Stimulated activated CD8-positive, alpha-beta memory T cell treated with anti-CD3 and anti-CD28 coated beads, Interleukin-15, amount 100 ng/mL, for 48 hours (primary cell): ENCODE results near the gene OTUD7B.

ENCODE experiments used
- DNase-seq, 2 donors: peaks; one replicate each; pipeline ENCODE4 v3.0.0-alpha.2; 2020; ENCODE audit warnings: low read depth in 2 of 2

OTUD7B gene

DNA sequence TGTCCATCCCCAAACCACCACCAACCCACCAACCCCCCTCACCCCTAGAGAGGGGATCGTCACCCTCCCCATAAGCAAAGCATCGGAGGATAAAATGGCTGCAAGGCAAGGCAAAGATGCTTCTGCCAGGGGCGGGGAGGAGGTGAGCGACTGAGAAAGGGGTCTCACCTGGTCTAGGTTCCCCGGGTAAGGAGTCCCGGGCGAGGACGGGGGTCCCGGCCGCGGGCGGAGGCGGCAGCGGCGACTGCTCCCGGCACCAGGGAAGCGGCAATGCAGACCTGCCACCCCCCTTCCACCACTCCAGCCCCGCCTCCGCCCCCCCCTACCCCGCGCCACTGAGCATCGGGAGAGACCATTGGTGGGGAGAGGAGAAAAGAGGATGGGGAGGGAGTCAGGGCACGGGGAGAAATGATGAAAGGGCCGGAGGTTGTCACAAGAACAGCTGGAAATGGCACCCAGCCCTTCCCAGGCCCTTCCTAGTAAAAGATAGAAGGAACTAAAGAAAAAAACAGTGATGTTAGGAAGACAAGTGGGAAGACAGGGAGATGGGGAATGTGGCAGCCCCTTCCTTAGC is 92.9 kb downstream of the OTUD7B start, which contains the start of gene SV2A:
SV2A (minus strand) TSS at position 274 of the 574 bp plus-strand sequence. CDS start 4,004 bp downstream, outside the sequence.
- peak; percentile 10 to 29 for DNase-seq

DNA sequence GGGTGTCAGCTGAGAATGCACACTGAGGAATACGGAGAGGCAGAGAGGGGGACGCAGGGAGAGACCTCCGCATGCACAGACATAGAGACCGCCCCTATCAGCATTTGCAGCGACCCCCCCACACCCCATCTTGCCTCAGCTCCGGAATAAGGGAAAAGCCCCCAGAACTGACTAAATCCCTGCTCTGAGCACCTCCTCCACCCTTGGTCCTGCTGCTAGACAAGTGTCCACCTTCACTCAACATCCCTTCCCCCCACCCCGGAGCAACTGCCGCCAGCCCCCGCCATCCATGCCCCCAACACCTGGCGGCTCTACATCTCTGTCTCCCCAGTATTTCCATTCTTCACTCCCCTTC is 93.7 kb downstream of the OTUD7B start:
- no peak for DNase-seq

DNA sequence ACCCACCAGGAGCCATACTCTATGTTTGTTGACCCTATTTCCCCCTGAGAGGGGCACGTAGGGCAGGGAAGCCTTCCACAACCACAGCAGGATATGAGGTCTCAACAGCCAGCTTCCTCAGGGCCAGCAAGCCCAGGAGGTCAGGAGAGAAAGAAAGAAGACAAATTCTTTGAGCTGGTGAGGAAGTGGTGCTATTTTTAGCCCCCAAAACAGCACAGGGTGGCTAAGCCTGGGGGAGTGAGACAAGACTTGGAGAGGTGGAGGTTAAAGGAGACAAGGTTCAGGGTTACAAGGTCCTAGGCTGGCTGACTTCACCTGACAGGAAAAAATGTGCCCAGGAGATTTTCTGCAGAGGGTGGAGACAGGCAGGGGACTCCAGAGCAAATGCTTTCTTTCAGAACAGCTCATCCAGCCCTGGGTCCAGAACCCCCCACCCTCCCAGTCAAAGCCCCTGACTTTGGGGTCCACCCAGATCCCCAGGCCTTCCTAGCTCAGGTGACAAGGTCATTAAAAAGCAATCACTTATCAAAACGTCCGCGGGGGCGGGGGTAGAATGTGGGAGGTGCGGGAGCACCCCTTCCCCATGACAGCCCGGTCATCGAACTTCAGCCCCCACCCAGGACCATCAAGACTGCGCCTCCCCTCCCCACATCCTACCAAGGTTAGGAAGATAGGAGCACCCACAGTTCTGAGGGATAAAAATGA is 94.2 kb downstream of the OTUD7B start:
- no peak for DNase-seq

DNA sequence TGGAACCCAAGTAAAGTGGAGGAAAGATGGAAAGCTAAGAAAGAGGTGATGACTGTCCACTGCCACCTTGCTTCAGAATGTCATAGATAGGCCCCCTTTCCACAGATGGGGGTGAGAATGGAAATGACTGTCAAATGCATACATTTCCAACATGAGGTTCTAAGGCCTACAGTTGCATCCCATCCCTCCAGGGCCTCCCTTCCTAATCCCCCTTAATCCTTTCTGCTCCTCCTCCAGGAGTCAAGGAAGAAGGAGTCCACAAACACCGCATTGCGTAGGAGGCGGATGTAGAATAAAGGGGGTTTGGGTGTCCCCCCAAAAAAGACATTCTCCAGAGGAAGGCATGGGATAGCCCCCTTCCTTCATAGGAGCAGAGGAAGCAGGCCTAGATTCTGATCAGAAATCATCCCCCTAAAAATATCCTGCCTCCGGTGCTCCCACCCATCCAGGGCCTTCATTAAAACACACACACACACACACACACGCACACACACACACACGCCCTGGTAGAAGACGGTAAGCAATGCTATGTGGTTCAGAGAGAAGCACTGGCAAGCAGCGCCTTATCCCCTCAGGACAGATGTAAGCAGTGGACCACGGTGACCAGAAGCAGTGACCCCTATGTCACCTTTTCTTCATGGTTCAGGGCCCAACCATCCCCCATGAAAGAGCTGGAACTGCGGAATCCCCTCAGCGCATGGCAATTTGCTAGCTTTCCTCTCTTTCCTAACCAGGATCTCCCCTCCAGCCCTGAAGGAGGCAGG is 94.9 kb downstream of the OTUD7B start:
- DNase-seq = no peak

DNA sequence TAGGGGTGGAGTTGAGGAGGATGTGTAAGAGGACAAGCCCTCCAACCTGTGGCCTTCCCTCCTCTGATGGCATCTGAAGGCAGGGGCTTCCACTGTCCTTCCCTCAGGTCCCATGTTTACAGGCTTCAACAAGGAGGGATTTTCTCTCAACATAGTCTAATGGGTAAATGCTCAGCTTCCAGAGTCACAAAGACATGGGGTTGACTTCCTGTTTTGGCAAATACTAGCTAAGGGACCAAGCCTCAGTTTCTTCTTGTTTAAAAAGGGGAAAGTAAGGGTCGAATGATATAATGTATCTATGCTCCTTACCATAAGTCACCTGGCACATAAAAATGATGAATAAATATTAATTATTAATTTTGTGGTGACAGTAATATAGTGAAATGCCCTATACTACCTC is 96.0 kb downstream of the OTUD7B start:
- no peak for DNase-seq

DNA sequence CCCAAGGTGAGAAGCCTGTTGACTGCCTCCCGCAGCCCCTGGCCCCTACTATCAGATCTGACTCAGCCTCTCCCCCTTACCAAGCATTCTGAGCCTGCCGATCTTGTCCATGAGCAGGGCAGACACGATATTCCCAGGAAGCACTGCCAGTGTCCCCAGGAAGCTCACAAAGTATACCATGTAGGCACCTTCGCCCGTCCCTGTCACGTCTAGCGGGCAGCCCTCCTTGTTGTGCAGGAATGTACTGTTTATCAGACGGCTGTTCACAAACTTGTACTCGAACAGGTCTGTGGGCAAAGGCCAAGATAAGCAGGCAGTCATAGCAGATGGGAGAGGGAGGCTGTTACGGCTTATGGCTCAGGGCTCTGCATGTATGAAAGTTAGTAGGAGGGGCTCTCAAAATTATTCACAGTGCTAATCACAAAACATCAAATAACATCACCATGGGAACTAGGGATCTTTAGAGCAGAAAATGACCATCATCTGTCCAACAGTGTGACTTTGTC is 103.9 kb downstream of the OTUD7B start:
- DNase-seq = no peak

DNA sequence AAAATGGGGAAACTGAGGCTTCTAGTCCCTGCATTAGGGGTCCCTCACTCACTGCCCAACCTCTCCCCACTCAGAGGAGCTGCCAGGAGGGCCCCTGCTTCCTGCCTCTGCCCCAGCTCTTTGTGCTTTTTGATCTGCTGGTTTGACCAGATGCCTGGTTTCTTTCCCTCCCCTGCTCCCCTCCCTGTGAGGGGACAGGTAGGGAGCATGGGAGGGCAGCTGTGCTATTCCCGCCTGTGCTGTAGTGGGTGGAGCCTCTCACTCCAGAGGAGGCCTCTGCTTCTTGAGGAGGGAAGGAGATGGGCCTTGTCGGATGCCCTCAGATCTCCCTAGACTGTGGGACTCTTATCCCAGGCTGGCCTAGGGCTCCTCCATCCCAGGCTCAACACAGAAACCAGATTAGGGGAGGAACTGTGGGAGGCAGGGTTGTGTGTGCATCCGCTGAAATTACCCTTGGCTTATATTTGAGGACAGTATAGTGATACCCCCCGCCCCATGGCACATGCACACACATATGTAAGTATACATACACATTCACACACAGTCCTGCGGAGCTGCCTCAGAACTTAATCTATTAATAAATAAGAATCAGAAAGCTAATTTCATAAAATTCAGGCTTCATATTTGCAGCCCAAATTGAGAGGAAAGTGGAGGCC is 106.6 kb downstream of the OTUD7B start:
- DNase-seq = no peak

DNA sequence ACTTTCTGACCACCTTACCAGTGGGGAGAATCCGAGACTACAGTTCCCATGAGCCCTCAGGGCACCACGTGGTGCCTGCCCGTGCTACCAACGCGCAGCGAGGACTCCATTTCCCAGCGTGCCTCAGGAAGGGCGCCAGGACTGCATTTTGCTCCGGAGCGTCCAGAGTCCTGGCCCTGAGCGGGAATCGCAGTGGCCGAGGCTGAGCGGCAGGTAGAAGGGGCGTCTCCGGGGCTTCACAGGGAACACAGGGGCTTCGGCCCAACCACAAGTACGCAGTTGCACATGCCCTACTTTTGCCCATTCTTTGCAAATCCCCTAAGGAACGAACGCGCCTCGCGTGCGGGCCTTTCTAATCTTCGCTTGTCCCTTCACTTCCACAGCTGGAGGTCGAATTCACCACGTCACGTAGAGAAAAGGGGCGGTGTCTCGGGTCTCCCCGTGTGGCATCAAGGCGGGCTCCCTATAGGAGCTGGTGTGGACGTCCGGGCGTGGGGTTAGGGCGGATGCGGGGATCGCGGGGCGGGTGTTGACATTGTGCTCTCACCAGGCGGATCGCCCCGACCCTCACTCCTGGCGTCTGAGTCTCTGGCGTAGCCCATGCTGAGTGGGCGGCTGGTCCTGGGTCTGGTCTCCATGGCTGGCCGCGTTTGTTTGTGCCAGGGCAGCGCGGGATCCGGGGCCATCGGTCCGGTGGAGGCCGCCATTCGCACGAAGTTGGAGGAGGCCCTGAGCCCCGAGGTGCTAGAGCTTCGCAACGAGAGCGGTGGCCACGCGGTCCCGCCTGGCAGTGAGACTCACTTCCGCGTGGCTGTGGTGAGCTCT is 110.9 kb downstream of the OTUD7B start, which contains the start of gene BOLA1:
BOLA1 (plus strand) TSS at position 109 of the 825 bp plus-strand sequence; CDS start at position 601, 492 bp downstream.
- DNase-seq = peak; percentile 73 to 79

DNA sequence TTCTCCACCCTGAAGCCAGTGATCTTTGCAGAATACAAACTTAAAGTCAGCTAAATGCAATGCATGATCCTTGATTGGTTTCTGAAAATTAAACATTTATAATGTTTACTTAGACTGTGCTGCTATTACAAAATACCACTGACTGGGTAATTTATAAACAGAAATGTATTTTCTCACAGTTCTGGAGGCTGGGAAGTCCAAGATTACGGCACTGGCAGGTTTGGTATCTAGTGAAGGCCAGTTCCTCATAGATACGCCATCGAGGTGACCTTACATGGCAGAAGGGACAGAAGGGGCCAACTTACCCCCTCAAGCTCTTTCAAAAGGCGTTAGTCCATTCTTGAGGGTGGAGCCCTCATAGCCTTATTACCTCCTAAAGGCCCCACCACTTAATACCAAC is 114.0 kb downstream of the OTUD7B start:
- no peak for DNase-seq

DNA sequence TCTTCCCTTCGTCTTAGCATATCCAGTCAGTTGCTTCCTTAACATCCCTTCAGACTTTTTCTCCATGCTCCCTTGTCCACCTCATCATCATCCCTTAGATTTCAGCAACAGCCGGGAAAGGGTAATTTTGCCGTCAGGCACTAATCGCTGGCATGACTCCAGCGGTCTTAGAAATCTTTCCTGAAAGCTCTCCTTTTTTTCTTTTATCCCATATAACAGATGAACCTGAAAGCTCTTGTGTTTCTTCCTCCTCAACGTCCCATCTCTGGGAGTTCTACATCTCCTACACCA is 121.6 kb downstream of the OTUD7B start:
- DNase-seq = no peak

DNA sequence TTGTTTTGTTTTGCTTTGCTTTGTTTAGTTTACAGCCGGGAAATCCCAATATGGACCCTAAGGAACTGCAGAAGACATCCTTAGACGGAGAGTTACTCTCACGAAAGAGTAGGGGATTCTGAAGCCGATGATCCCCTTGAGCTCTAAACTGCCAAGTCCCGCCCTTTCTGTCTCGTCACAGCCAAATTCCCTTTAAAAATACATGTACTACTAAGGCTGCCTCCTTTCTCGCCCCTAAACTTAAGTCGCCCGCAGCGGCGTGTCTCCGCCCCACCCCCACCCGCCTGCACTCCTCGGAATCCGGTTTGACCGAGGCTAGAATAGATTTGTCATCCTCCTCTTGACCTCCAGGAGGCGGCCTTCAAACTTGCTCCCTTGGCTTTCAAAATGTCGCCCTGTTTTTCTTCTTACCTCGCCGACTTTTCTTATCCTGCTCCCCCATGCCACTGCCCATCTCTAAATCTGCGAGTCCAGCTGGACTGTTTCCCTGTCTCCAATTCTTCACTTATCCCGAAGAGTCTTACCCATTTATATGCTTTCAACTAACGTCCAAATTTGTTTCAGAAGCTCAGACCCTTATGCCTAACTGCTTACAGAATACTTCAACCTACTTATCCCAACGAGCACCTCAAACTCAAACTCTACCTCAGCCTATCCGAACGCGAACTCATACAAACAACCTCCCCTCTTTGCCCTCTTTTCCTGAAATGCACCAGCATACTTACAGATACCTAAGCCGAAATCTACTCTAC is 122.1 kb downstream of the OTUD7B start:
- DNase-seq = peak; percentile 75 to 78
